Epithelial cell of esophagus (primary cell): ENCODE results near the gene FMNL2.

Source experiments
- DNase-seq: peaks from one replicate; pipeline ENCODE4 v3.0.0; 2010; ENCODE audit warnings: low read depth
- H3K4me3 ChIP-seq: 2 replicates; pipeline ENCODE4 v1.5.1; 2011; ENCODE audit warnings: mild to moderate bottlenecking, low read length, control low read depth
- TF ChIP-seq, protein P1 (sequence below): IDR thresholded peaks from 2 replicates; pipeline ENCODE4 v1.5.1; 2011; ENCODE audit warnings: low read depth, mild to moderate bottlenecking, low read length, control low read depth, inconsistent platforms; ENCODE audit not compliant: insufficient read depth; ENCODE audit errors: missing control alignments

The FMNL2 gene

DNA sequence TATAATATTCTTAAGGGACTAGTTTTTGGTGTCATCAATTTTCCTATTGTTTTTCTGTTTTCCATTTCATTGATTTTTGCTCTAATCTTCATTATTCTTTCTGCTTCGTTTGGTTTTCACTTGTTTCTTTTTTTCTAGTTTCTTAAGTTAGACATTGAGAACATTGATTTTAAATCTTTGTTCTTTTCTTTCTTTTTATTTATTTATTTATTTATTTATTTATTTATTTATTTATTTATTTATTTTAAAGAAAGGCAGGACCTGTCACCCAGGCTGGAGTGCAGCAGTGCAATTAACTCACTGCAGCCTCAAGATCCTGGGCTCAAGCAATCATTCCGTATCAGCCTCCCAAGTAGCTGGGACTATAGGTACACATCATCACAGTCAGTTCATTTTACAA lies 7.0 kb upstream of the FMNL2 start:
- TF ChIP-seq, protein P1, sequence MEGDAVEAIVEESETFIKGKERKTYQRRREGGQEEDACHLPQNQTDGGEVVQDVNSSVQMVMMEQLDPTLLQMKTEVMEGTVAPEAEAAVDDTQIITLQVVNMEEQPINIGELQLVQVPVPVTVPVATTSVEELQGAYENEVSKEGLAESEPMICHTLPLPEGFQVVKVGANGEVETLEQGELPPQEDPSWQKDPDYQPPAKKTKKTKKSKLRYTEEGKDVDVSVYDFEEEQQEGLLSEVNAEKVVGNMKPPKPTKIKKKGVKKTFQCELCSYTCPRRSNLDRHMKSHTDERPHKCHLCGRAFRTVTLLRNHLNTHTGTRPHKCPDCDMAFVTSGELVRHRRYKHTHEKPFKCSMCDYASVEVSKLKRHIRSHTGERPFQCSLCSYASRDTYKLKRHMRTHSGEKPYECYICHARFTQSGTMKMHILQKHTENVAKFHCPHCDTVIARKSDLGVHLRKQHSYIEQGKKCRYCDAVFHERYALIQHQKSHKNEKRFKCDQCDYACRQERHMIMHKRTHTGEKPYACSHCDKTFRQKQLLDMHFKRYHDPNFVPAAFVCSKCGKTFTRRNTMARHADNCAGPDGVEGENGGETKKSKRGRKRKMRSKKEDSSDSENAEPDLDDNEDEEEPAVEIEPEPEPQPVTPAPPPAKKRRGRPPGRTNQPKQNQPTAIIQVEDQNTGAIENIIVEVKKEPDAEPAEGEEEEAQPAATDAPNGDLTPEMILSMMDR, result no peak
- H3K4me3 ChIP-seq, result no peak overlapping the region
- DNase-seq, result no peak

DNA sequence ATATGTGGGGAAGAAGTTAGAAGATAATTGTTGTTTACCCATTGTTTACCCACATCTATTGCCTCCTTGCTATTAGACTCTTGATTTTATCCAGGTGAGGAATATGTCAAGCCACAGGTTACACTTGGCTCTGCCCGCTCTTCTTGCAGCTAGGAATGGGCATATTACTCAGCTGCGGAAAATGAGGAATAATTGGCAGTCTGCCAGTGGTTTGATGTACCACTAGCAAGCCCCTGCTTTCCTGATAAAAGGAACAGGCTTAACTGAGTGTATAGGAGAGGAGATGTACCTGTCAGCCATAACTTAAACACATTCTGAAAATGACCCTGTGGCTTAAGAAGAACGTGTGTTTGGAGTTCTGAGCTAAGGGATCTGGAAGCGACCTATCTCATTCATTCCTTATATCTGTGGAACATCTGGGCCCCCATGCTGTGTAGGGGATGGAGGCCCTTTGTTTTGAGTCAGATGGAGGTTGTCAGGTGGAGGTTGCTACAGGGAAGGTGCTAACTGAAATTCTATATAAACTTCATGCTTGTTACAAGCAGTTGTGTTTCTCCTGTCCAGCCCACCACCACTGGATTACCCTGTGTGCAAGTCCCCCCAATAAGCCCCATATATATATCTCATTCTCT lies 4.6 kb upstream of the FMNL2 start:
- TF ChIP-seq, protein P1, result no peak
- DNase-seq, result peak; percentile 41
- H3K4me3 ChIP-seq, result no peak overlapping the region

DNA sequence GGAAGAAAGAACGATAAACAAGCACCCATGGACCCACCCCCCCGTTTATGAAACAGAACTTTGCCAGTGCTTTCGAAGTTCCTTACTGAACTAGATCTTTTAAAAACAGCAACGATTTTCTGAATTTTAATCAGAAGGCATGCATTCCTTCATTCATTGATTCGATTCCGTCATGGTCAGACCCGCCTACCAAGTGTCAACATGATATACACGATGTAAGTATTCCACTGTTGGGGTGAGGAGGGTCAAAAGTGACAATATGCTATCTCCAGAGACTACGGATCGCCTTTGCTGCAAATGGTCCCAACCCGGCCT lies 316 bp upstream of the FMNL2 start:
- TF ChIP-seq, protein P1, result no peak
- DNase-seq, result no peak
- peak overlapping the region; percentile 69 for H3K4me3 ChIP-seq

DNA sequence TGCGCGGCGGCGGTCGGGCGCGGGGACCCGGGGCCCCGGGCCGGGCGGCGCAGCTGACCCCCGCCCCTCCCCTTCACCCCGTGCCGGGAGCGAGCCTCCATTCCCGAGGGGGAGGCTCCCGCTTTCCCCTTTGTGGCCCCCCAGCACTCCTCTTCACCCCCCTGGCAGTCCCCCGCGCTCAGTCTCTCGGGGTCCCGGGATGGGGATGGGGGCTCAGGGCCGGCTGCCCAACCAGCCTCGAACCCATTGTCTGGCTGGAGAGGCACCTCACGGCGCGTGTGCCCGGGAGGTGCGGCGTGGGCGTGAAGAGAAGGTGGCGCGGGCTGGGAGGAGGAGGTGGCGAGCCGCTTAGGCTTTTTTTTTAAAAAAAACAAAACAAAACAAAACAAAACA lies 748 bp downstream of the FMNL2 start:
- DNase-seq, result no peak
- TF ChIP-seq, protein P1, result no peak
- peak overlapping the region; percentile 69 for H3K4me3 ChIP-seq

DNA sequence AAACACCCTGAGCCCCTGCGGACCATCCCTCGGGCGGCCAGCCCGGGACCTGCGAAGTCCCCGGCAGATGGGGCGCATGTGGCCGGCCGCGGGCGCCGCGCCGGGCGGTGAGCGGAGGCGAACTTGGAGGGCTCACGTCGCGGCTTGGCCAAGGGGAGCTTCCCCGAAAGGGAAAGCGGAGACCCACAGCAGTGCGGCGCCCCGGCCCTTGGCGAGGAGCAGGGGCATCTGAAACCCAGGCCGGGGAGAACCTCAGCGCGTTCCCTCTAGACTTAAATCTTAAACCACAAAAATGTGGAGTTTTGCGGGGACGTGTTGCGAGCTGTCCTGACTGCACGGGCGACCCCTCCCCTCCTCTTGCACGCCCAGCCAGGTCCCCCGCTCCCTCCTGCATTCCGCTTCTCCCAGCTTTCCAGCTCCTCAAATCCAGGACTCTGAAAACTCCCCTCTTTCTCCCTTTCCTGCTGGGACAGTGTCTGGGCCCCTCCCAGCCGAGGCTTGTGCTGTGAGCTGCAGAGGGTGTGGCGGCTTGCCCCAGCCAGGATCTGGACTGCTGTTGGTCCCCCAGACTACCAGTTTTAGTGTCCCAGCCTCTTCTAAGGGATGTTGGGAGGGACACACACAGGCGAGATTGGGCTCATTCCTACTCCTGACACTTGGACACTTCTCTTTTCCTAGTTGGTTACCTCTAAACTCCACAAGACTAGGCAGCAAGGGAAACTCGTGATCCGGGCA lies 1.3 kb downstream of the FMNL2 start:
- H3K4me3 ChIP-seq, result peak overlapping the region; percentile 69
- TF ChIP-seq, protein P1, result no peak
- peak; percentile 59 for DNase-seq

DNA sequence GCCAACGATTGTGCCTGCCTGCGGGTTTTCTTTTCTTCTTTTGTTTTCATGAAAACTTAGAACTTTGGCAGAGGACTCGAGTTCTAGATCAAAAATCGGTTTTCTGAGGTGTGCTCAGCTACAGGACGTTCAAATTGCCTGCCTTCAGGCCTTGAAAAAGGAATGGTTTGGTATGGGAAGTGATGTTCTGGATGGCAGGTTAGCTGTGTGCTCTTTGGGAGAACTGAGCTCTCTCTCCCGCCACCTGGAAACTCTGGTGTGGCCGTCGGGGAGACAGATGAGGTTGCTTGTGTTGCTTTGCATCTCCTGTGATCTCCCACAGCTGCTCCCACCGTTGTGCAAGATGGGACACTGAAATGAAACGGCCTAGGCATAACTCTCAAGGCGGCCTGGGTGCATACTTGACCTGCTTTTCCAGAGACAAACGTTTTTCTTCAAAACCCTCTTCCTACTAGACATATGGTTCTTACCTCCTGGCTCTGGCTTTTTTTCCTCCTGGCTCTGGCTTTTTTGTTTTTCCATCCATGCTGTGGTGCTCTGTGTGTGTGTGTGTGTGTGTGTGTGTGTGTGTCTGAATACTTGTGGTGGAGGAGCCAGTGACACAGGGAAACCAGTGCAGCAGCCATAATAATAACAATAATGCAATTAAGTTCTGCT lies 2.0 kb downstream of the FMNL2 start:
- H3K4me3 ChIP-seq, result peak overlapping the region; percentile 69
- TF ChIP-seq, protein P1, result no peak
- DNase-seq, result peak; percentile 34
